Measurements from ENCODE around the gene PVALB.

DNA sequence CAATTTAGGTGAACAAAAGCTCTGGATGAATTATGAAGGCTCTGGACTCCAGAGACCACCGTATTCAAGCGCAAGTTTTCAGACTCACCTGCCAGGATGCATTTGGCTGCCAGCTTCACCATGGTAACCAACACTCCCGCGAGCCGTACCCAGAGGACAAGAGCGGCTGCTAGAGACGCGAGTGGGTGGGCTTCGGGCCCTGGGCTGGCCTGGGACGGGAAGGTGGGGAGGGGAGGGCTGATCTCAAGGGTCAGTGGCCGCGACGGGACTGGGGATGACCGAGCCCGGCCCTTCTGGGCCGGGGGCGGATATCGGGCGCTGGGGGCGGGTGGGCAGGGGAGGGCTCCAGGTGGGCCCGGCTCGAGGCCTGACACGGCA lies 41.3 kb downstream of the PVALB start:
- no peak for TF ChIP-seq EP300 (IDR thresholded peaks at IDR 0.05; ENCODE audit: borderline replicate concordance)
- TF ChIP-seq, protein P1, sequence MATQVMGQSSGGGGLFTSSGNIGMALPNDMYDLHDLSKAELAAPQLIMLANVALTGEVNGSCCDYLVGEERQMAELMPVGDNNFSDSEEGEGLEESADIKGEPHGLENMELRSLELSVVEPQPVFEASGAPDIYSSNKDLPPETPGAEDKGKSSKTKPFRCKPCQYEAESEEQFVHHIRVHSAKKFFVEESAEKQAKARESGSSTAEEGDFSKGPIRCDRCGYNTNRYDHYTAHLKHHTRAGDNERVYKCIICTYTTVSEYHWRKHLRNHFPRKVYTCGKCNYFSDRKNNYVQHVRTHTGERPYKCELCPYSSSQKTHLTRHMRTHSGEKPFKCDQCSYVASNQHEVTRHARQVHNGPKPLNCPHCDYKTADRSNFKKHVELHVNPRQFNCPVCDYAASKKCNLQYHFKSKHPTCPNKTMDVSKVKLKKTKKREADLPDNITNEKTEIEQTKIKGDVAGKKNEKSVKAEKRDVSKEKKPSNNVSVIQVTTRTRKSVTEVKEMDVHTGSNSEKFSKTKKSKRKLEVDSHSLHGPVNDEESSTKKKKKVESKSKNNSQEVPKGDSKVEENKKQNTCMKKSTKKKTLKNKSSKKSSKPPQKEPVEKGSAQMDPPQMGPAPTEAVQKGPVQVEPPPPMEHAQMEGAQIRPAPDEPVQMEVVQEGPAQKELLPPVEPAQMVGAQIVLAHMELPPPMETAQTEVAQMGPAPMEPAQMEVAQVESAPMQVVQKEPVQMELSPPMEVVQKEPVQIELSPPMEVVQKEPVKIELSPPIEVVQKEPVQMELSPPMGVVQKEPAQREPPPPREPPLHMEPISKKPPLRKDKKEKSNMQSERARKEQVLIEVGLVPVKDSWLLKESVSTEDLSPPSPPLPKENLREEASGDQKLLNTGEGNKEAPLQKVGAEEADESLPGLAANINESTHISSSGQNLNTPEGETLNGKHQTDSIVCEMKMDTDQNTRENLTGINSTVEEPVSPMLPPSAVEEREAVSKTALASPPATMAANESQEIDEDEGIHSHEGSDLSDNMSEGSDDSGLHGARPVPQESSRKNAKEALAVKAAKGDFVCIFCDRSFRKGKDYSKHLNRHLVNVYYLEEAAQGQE (IDR thresholded peaks at IDR 0.05; ENCODE audit: low read depth) = no peak
- no peak for TF ChIP-seq CEBPB (IDR thresholded peaks at IDR 0.05)
- TF ChIP-seq TAF1 (IDR thresholded peaks at IDR 0.05; ENCODE audit: low read depth) = no peak

Measured in Ishikawa (cell line).